ENCODE data around the gene SERTAD2.

The SERTAD2 gene

DNA sequence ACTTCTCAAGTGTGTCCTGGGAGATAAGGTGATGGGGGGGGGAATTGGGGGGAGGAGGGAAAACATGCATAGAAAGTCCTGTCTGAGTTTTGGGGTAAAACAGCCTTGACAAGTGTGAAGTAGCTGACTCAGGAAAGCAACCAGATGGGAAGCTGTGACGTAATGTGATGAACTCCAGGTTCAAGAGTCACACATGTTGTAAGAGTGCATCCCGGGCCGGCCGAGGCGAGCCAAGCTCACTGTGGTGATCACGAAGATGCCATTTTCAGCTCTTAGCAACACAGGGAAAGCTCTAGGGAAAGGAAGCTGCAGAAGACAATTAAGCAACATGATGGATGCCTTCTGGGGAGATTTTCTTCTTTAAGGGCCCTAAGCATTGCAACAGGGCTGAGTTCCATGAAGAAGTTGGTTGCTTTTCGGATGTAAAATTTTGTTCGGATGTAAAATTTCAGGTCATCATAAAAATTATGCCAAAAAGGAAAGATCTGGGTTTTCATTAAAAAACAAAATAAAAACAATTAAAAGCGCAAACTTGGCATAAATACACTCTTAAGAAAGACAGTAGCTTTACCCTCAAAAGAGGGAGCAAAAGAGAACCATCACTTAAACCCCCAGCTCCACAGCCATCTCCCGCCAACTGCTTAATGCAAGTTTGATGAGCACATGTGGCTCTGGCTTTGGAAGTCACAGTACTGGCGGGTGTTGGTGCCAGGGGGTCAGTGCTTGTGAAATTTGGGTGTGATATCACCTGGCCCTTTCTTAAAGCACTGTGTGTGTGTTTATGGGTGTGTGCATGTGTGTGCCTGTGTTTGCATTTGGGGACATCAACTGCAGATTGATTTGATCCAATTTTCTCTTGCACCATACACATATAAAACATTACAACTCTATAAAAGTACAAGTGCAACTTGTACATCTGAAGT lies 19.1 kb downstream of the SERTAD2 start:
- TF ChIP-seq, protein P1, sequence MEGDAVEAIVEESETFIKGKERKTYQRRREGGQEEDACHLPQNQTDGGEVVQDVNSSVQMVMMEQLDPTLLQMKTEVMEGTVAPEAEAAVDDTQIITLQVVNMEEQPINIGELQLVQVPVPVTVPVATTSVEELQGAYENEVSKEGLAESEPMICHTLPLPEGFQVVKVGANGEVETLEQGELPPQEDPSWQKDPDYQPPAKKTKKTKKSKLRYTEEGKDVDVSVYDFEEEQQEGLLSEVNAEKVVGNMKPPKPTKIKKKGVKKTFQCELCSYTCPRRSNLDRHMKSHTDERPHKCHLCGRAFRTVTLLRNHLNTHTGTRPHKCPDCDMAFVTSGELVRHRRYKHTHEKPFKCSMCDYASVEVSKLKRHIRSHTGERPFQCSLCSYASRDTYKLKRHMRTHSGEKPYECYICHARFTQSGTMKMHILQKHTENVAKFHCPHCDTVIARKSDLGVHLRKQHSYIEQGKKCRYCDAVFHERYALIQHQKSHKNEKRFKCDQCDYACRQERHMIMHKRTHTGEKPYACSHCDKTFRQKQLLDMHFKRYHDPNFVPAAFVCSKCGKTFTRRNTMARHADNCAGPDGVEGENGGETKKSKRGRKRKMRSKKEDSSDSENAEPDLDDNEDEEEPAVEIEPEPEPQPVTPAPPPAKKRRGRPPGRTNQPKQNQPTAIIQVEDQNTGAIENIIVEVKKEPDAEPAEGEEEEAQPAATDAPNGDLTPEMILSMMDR (IDR thresholded peaks at IDR 0.05; ENCODE audit: borderline replicate concordance, insufficient read depth, low read depth, low read length) = no peak
- no peak overlapping the region for H3K4me3 ChIP-seq (ENCODE audit: low read depth, low read length)

DNA sequence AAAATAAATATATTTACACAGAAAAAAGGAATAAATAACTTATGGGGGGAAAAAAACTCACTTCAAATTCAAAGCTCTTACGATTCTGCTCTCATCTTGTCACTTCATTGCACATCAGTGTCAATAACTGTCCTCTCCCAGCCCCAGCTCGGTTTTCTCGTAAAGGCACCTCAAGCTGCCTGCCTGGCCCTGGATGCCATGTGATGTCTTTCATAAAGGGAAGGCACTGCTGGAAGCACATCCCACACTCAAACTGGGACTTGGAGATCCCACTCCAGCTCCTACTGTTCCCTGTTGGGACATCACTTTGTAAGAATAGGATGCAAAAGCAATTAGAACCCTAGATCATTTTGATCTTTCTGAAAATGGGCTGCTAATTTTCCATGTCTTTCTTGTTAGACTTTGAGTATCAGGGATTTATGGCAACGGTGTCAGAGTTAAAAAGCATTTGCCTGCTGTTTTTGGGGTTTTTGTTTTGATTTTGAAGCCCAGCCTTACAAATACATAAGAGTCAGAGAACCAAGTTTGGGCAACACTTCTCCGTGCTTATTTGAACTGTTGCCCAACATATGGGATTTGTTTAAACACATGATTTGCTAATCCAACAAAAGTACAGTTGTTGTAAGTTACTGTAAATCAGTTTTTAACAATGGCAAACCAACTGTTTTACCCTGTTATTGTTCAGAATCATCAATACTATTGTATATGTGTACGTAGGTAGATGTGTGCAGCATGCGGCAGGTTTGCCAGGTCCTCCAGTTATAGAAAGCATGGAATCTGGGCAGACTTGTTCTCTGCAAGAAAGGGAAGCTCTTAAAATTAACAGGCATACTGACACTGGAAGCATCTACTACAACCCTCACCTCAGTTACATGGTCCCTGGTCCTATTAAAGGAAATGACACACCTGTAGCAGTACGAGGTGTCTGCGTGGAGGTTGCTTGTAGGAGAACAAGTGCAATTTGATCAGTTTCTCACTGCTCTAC lies 20.6 kb downstream of the SERTAD2 start:
- no peak overlapping the region for H3K4me3 ChIP-seq (ENCODE audit: low read depth, low read length)
- TF ChIP-seq, protein P1 (IDR thresholded peaks at IDR 0.05; ENCODE audit: borderline replicate concordance, insufficient read depth, low read depth, low read length) = no peak

DNA sequence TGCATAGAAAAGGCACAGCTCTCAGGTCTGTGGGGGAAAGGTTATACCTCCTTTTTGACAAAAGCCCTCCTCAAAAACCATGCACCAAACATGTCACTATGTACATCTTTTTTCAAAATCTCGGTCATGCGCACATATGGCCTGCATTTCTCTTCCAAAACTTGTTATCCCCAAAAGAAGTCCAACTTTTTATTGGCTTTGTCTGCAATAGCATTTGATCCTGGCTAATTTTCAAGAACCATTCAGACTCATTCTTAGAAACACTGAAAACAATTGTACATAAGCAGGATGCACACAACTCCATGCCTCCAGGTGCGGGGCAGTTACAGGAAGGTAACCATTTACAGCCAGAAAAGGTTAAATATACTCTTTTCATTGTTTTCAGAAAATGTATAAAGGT lies 21.9 kb downstream of the SERTAD2 start:
- H3K4me3 ChIP-seq (ENCODE audit: low read depth, low read length) = no peak overlapping the region
- TF ChIP-seq, protein P1 (IDR thresholded peaks at IDR 0.05; ENCODE audit: borderline replicate concordance, insufficient read depth, low read depth, low read length) = no peak

DNA sequence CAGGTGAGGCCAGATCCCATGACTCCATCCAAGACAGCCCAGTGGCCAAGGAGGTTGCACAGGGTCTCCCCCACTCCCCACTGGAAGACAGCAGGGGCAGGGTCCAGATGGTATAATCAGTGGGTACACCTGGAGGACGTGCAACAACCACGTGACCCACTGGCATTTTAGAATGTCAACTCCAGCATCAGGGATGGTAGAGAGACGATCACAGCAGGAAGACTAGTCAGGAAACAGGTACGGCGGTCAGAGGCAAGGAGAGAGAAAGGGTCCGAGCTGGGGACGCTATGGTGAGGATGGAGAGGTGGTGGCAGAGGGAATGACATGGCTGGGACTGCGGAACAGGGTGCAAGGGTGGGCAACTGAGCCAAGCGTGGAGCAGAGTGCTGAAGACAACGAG lies 23.0 kb downstream of the SERTAD2 start:
- TF ChIP-seq, protein P1 (IDR thresholded peaks at IDR 0.05; ENCODE audit: borderline replicate concordance, insufficient read depth, low read depth, low read length) = no peak
- H3K4me3 ChIP-seq (ENCODE audit: low read depth, low read length) = no peak overlapping the region

GRCh38 chr2:64629875-64630274 lies 23.8 kb downstream of the SERTAD2 start:
- TF ChIP-seq, protein P1 (IDR thresholded peaks at IDR 0.05; ENCODE audit: borderline replicate concordance, insufficient read depth, low read depth, low read length) = no peak
- no peak overlapping the region for H3K4me3 ChIP-seq (ENCODE audit: low read depth, low read length)

GRCh38 chr2:64629329-64629781 lies 24.4 kb downstream of the SERTAD2 start:
- no peak overlapping the region for H3K4me3 ChIP-seq (ENCODE audit: low read depth, low read length)
- TF ChIP-seq, protein P1 (IDR thresholded peaks at IDR 0.05; ENCODE audit: borderline replicate concordance, insufficient read depth, low read depth, low read length) = no peak

Measured in GM12875 (cell line).